WTC11 (cell line): ENCODE results near the gene ATG2A. TPM values are rescaled to one million over a fixed set of nuclear protein-coding genes. Genes with fewer than 3 reads are reported as not detected.

ENCODE experiments used
- ATAC-seq: fragments of 200-7000 bp; cut with Tn5 transposase; 2 replicates; pipeline ENCODE4 v1.10.0; 2021; ENCODE audit warnings: mild to moderate bottlenecking, moderate library complexity
- CTCF ChIA-PET: fragments of 300-600 bp; sonication (Branson Sonifier 250); formaldehyde crosslinking; loops from one replicate; lab custom pipeline; 2021; ENCODE audit warnings: antibody characterized with exemption; lab: Charles Lee
- POLR2A ChIA-PET: fragments of 350-600 bp; sonication (Branson Sonifier 250); formaldehyde crosslinking; loops from one replicate; lab custom pipeline; 2021; ENCODE audit warnings: antibody characterized with exemption; lab: Charles Lee
- DNase-seq: peaks from one replicate; pipeline ENCODE4 v3.0.0; 2021; ENCODE audit warnings: low spot score
- H3K27ac Mint-ChIP-seq: 2 replicates; pipeline ENCODE4 v1.8.0; 2021; ENCODE audit warnings: mixed read lengths
- H3K27me3 Mint-ChIP-seq: 2 replicates; pipeline ENCODE4 v1.8.0; 2021; ENCODE audit warnings: low read depth, mild to moderate bottlenecking, moderate library complexity, mixed read lengths
- H3K36me3 Mint-ChIP-seq: 2 replicates; pipeline ENCODE4 v1.8.0; 2021; ENCODE audit warnings: mixed read lengths
- H3K4me1 Mint-ChIP-seq: 2 replicates; pipeline ENCODE4 v1.8.0; 2022; ENCODE audit warnings: mixed read lengths
- H3K4me3 Mint-ChIP-seq: 2 replicates; pipeline ENCODE4 v1.8.0; 2021; ENCODE audit warnings: mild to moderate bottlenecking, moderate library complexity, mixed read lengths
- H3K9me3 Mint-ChIP-seq: 2 replicates; pipeline ENCODE4 v1.8.0; 2021; ENCODE audit warnings: mixed read lengths
- ETV6 ChIP-seq: sonication (generic); formaldehyde crosslinking; IDR thresholded peaks from 2 replicates; pipeline ENCODE4 v1.8.1; 2022; ENCODE audit warnings: mild to moderate bottlenecking, missing genetic modification reagents
- FOXJ3 ChIP-seq: sonication (generic); formaldehyde crosslinking; IDR thresholded peaks from 2 replicates; pipeline ENCODE4 v1.9.0; 2021; ENCODE audit warnings: missing genetic modification reagents, mild to moderate bottlenecking, borderline replicate concordance
- GTF2I ChIP-seq: fragments of 250-450 bp; sonication (Bioruptor Pico); conservative IDR thresholded peaks from 2 replicates; pipeline ENCODE4 v1.4.0; 2021; ENCODE audit warnings: mild to moderate bottlenecking
- MXD4 ChIP-seq: fragments of 250-450 bp; sonication (Bioruptor Pico); IDR thresholded peaks from 2 replicates; pipeline ENCODE4 v1.8.0; 2021; ENCODE audit warnings: mild to moderate bottlenecking, moderate library complexity, borderline replicate concordance
- NR1H2 ChIP-seq: sonication (generic); formaldehyde crosslinking; IDR thresholded peaks from 2 replicates; pipeline ENCODE4 v1.9.0; 2021; ENCODE audit warnings: mild to moderate bottlenecking, moderate library complexity, missing genetic modification reagents
- PRRX2 ChIP-seq: fragments of 250-450 bp; sonication (Bioruptor Pico); IDR thresholded peaks from 2 replicates; pipeline ENCODE4 v1.8.0; 2021; ENCODE audit warnings: mild to moderate bottlenecking
- SMAD4 ChIP-seq: sonication (generic); formaldehyde crosslinking; IDR thresholded peaks from 2 replicates; pipeline ENCODE4 v1.8.0; 2022; ENCODE audit warnings: mild to moderate bottlenecking, missing genetic modification reagents
- SP1 ChIP-seq: sonication (generic); formaldehyde crosslinking; conservative IDR thresholded peaks from 2 replicates; pipeline ENCODE4 v1.8.1; 2022; ENCODE audit warnings: missing genetic modification reagents
- ZNF263 ChIP-seq: sonication (generic); formaldehyde crosslinking; IDR thresholded peaks from 2 replicates; pipeline ENCODE4 v1.8.1; 2022; ENCODE audit warnings: low read depth, mild to moderate bottlenecking, moderate library complexity, missing genetic modification reagents
- ZNF671 ChIP-seq: fragments of 250-450 bp; sonication (Bioruptor Pico); IDR thresholded peaks from 2 replicates; pipeline ENCODE4 v1.8.0; 2021; ENCODE audit warnings: mild to moderate bottlenecking
- total RNA-seq: library from RNA; stranded (reverse); gene quantifications from 3 replicates; pipeline ENCODE4 v1.2.3, GENCODE V29; 2021
- TF ChIP-seq, protein P1 (sequence below): sonication (generic); formaldehyde crosslinking; IDR thresholded peaks from 2 replicates; pipeline ENCODE4 v1.8.0; 2023; ENCODE audit warnings: missing genetic modification reagents, mild to moderate bottlenecking, borderline replicate concordance
- TF ChIP-seq, protein P2 (sequence below): fragments of 250-450 bp; sonication (Bioruptor Pico); IDR thresholded peaks from 2 replicates; pipeline ENCODE4 v1.9.0; 2021; ENCODE audit warnings: moderate library complexity, mild to moderate bottlenecking, inconsistent platforms, borderline replicate concordance
- TF ChIP-seq, protein P3 (sequence below): sonication (generic); formaldehyde crosslinking; IDR thresholded peaks from 2 replicates; pipeline ENCODE4 v1.8.1; 2022; ENCODE audit warnings: low read depth, missing genetic modification reagents, borderline replicate concordance
- TF ChIP-seq, protein P4 (sequence below): sonication (generic); formaldehyde crosslinking; IDR thresholded peaks from 2 replicates; pipeline ENCODE4 v1.8.0; 2022; ENCODE audit warnings: mild to moderate bottlenecking, missing genetic modification reagents
- TF ChIP-seq, protein P5 (sequence below): sonication (generic); formaldehyde crosslinking; IDR thresholded peaks from 2 replicates; pipeline ENCODE4 v1.8.1; 2023; ENCODE audit warnings: mild to moderate bottlenecking, missing genetic modification reagents
- TF ChIP-seq, protein P6 (sequence below): sonication (generic); formaldehyde crosslinking; IDR thresholded peaks from 2 replicates; pipeline ENCODE4 v1.8.1; 2022; ENCODE audit warnings: mild to moderate bottlenecking, moderate library complexity, missing genetic modification reagents

ATG2A gene
- total RNA-seq, 1 experiment from 2014 or later, result 31.4 TPM

DNA sequence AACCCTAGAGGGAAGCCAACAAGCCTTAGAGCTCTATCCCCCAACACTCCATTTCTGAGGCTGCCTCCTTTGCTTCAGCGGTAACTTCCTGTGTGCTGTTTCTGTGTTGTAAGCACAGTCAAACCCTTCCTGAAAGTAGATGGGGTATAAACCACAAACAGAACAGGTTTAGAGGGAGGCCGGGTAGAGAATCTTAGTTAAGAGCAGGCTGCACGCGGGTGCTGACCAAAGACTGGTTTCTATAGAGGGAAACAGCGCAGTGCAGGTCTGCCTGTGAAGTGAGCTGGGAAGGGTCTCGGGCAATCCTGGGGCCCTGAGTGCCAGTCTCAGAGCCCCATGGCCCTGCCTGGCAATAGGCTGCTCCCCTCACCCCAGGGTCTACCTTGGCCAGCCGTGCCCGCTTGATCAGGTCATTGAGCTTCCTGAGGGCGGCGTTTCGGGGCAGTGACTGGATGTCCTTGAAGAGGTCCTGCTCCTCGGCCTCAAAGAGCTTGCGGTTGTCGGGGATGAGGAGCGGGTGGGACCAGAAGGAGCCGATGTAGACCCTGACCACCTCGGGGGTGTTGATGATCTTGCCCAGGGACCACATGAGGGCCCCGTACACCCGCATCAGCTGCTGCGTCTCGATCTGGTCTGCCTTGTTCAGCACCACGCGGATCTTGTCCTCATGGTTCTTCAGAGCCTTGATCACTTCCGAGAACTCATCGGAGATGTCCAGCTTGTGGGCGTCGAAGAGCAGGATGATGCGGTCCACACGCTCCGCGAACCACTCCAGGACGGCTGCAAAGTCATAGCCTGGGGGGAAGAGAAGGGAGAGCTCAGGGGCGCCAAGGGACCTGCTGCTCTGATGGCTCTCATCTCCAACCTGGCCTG lies 57.2 kb downstream of the ATG2A start:
- H3K36me3 Mint-ChIP-seq, result no peaks in the 10 kb centered on the region; the same call in 1 of the 2 replicates
- no peak overlapping the region for H3K4me3 Mint-ChIP-seq
- TF ChIP-seq, protein P1, sequence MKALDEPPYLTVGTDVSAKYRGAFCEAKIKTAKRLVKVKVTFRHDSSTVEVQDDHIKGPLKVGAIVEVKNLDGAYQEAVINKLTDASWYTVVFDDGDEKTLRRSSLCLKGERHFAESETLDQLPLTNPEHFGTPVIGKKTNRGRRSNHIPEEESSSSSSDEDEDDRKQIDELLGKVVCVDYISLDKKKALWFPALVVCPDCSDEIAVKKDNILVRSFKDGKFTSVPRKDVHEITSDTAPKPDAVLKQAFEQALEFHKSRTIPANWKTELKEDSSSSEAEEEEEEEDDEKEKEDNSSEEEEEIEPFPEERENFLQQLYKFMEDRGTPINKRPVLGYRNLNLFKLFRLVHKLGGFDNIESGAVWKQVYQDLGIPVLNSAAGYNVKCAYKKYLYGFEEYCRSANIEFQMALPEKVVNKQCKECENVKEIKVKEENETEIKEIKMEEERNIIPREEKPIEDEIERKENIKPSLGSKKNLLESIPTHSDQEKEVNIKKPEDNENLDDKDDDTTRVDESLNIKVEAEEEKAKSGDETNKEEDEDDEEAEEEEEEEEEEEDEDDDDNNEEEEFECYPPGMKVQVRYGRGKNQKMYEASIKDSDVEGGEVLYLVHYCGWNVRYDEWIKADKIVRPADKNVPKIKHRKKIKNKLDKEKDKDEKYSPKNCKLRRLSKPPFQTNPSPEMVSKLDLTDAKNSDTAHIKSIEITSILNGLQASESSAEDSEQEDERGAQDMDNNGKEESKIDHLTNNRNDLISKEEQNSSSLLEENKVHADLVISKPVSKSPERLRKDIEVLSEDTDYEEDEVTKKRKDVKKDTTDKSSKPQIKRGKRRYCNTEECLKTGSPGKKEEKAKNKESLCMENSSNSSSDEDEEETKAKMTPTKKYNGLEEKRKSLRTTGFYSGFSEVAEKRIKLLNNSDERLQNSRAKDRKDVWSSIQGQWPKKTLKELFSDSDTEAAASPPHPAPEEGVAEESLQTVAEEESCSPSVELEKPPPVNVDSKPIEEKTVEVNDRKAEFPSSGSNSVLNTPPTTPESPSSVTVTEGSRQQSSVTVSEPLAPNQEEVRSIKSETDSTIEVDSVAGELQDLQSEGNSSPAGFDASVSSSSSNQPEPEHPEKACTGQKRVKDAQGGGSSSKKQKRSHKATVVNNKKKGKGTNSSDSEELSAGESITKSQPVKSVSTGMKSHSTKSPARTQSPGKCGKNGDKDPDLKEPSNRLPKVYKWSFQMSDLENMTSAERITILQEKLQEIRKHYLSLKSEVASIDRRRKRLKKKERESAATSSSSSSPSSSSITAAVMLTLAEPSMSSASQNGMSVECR (CRISPR knock-in tag), result no peak
- TF ChIP-seq, protein P2, sequence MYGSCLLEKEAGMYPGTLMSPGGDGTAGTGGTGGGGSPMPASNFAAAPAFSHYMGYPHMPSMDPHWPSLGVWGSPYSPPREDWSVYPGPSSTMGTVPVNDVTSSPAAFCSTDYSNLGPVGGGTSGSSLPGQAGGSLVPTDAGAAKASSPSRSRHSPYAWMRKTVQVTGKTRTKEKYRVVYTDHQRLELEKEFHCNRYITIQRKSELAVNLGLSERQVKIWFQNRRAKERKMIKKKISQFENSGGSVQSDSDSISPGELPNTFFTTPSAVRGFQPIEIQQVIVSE (CRISPR knock-in tag), result no peak
- TF ChIP-seq ZNF263 (CRISPR knock-in tag), result no peak
- TF ChIP-seq, protein P3, sequence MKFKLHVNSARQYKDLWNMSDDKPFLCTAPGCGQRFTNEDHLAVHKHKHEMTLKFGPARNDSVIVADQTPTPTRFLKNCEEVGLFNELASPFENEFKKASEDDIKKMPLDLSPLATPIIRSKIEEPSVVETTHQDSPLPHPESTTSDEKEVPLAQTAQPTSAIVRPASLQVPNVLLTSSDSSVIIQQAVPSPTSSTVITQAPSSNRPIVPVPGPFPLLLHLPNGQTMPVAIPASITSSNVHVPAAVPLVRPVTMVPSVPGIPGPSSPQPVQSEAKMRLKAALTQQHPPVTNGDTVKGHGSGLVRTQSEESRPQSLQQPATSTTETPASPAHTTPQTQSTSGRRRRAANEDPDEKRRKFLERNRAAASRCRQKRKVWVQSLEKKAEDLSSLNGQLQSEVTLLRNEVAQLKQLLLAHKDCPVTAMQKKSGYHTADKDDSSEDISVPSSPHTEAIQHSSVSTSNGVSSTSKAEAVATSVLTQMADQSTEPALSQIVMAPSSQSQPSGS, result no peak
- ChIA-PET POLR2A (no interaction called here), CTCF (interaction anchor here (0.6 to 7.2 kb wide), 6 partner anchors 10 to 252 kb away, joined by 3 to 97 read pairs (median 3); no protein-coding TSS in a partner anchor)
- H3K4me1 Mint-ChIP-seq, result peaks cover 17% of the 10 kb centered on the region
- H3K27me3 Mint-ChIP-seq, result no peaks in the 10 kb centered on the region
- no peak for ATAC-seq
- DNase-seq, result no peak
- no peaks in the 10 kb centered on the region for H3K9me3 Mint-ChIP-seq
- no peak overlapping the region for H3K27ac Mint-ChIP-seq

DNA sequence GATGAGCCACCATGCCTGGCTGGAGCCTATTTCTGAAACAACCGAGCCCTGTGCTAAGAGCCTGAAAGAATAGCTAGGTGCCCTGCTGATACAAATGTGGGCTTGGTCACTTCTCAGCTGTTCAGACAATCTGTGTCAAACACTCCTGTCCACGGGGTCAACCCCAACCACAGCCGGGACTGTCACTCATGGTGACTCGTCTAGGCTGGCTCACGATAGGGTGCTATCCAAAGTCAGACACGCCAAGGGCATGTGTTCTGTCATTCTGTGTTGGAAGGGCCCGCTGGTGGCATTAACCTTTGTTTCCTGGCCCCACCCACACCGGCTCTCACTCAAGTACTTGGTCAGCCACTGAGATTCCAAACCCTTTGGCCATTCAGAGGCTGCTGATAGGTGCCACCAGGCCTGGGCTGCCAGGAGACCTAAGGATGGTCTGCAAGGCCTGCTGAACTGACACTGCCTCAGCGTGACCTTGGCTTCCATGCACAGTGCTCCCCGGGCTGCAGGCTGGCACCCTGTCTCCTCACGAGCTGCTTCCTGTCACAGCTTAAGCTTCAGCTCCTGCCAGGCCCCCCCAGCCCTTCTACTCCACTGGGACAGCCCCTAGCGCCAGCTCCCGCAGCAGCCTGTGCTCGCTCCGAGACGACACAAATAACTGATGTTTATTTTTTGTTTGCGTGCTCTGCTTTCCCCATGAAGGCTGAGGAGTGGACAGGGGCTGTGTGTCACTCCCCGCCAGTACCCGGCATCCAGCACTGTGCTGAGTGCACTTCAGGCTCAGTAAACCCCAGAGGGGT lies 58.3 kb downstream of the ATG2A start:
- H3K27me3 Mint-ChIP-seq, result no peaks in the 10 kb centered on the region
- no peaks in the 10 kb centered on the region; the same call in 1 of the 2 replicates for H3K36me3 Mint-ChIP-seq
- ChIA-PET POLR2A (no interaction called here), CTCF (interaction anchor here (1.5 to 7.0 kb wide), 3 partner anchors 10 to 71 kb away, joined by 3 to 97 read pairs (median 13); no protein-coding TSS in a partner anchor)
- TF ChIP-seq SMAD4 (CRISPR knock-in tag), result no peak
- no peak for TF ChIP-seq SP1 (CRISPR knock-in tag)
- TF ChIP-seq, protein P4, sequence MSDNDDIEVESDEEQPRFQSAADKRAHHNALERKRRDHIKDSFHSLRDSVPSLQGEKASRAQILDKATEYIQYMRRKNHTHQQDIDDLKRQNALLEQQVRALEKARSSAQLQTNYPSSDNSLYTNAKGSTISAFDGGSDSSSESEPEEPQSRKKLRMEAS, result no peak
- TF ChIP-seq, protein P5, sequence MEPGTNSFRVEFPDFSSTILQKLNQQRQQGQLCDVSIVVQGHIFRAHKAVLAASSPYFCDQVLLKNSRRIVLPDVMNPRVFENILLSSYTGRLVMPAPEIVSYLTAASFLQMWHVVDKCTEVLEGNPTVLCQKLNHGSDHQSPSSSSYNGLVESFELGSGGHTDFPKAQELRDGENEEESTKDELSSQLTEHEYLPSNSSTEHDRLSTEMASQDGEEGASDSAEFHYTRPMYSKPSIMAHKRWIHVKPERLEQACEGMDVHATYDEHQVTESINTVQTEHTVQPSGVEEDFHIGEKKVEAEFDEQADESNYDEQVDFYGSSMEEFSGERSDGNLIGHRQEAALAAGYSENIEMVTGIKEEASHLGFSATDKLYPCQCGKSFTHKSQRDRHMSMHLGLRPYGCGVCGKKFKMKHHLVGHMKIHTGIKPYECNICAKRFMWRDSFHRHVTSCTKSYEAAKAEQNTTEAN (CRISPR knock-in tag), result no peak
- no peak for TF ChIP-seq FOXJ3 (CRISPR knock-in tag)
- no peak for TF ChIP-seq ETV6
- no peak for TF ChIP-seq MXD4 (CRISPR knock-in tag)
- TF ChIP-seq NR1H2, result no peak
- no peak for TF ChIP-seq GTF2I
- no peak for TF ChIP-seq ZNF671
- TF ChIP-seq, protein P6, sequence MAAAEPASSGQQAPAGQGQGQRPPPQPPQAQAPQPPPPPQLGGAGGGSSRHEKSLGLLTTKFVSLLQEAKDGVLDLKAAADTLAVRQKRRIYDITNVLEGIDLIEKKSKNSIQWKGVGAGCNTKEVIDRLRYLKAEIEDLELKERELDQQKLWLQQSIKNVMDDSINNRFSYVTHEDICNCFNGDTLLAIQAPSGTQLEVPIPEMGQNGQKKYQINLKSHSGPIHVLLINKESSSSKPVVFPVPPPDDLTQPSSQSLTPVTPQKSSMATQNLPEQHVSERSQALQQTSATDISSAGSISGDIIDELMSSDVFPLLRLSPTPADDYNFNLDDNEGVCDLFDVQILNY (CRISPR knock-in tag), result no peak
- no peak for TF ChIP-seq PRRX2 (CRISPR knock-in tag)
- no peak overlapping the region for H3K27ac Mint-ChIP-seq
- H3K4me1 Mint-ChIP-seq, result peaks cover 11% of the 10 kb centered on the region
- H3K4me3 Mint-ChIP-seq, result no peak overlapping the region
- no peaks in the 10 kb centered on the region for H3K9me3 Mint-ChIP-seq
- ATAC-seq (no peak), DNase-seq (no peak)
